ENCODE results near the gene MYO19.
"Not testable (repeated sequence)": the region's sequence is repeated elsewhere in the genome, so short reads cannot be mapped to it uniquely, and the experiment has no call there.

The MYO19 gene

GRCh38 chr17:36498560-36499300 lies 35.9 kb downstream of the MYO19 start:
- DNase-seq = no peak

GRCh38 chr17:36498155-36498554 lies 36.5 kb downstream of the MYO19 start:
- no peak for DNase-seq

- DNase-seq = no peak
These were observed 38.5 kb downstream of the MYO19 start for GRCh38 chr17:36496018-36496789.

- no peak for DNase-seq
These were observed 39.5 kb downstream of the MYO19 start for GRCh38 chr17:36495076-36495578.

- DNase-seq = no peak
These were observed 40.0 kb downstream of the MYO19 start for GRCh38 chr17:36494674-36495073.

GRCh38 chr17:36493956-36494355 lies 40.7 kb downstream of the MYO19 start:
- no peak for DNase-seq

- DNase-seq = peak; percentile 85
These were observed 48.2 kb downstream of the MYO19 start, which contains the start of gene ZNHIT3 for GRCh38 chr17:36486204-36487194. Gene ZNHIT3, plus strand, starts transcription at chr17:36486681. Its CDS starts 19 bp downstream, at chr17:36486700.

- no peak for DNase-seq
These were observed 48.9 kb downstream of the MYO19 start for GRCh38 chr17:36485805-36486203.

GRCh38 chr17:36485027-36485426 lies 49.6 kb downstream of the MYO19 start:
- DNase-seq = no peak

GRCh38 chr17:36484021-36484420 lies 50.6 kb downstream of the MYO19 start:
- DNase-seq = not testable (repeated sequence)

- peak; percentile 83 for DNase-seq
These were observed 51.8 kb downstream of the MYO19 start for GRCh38 chr17:36482611-36483504.

GRCh38 chr17:36481829-36482228 lies 52.8 kb downstream of the MYO19 start:
- no peak for DNase-seq

GRCh38 chr17:36475346-36475970 lies 59.2 kb downstream of the MYO19 start:
- DNase-seq = no peak

- no peak for DNase-seq
These were observed 60.1 kb downstream of the MYO19 start for GRCh38 chr17:36474571-36474970.

- no peak for DNase-seq
These were observed 64.2 kb downstream of the MYO19 start for GRCh38 chr17:36470499-36470898.

- DNase-seq = no peak
These were observed 64.9 kb downstream of the MYO19 start for GRCh38 chr17:36469733-36470132.

- no peak for DNase-seq
These were observed 65.6 kb downstream of the MYO19 start for GRCh38 chr17:36468903-36469635.

- DNase-seq = no peak
These were observed 69.9 kb downstream of the MYO19 start for GRCh38 chr17:36464765-36465088.

- peak; percentile 39 for DNase-seq
These were observed 70.5 kb downstream of the MYO19 start for GRCh38 chr17:36463916-36464764.
